NB4 (cell line): Measurements from ENCODE around the gene LTBP1.

Source experiments
- DNase-seq: peaks from one replicate; pipeline ENCODE4 v3.0.0; 2010; ENCODE audit warnings: low read depth
- H3K4me3 ChIP-seq: one replicate; pipeline ENCODE4 v1.5.1; 2011; ENCODE audit warnings: mild to moderate bottlenecking, low read depth, low read length, moderate library complexity
- CTCF ChIP-seq: IDR thresholded peaks from one replicate; pipeline ENCODE4 v1.5.1; 2012; ENCODE audit warnings: low read depth, low read length
- MAX ChIP-seq: IDR thresholded peaks from 2 replicates; pipeline ENCODE4 v1.6.1; 2011; ENCODE audit warnings: low read depth, low read length
- MYC ChIP-seq: IDR thresholded peaks from 2 replicates; pipeline ENCODE4 v1.6.1; 2011; ENCODE audit warnings: low read depth, low read length
- POLR2A ChIP-seq: IDR thresholded peaks from 2 replicates; pipeline ENCODE4 v1.6.1; 2011; ENCODE audit warnings: mild to moderate bottlenecking; ENCODE audit not compliant: insufficient read length; ENCODE audit errors: extremely low read depth

The LTBP1 gene

GRCh38 chr2:33425586-33426031 lies 478.9 kb downstream of the LTBP1 start:
- H3K4me3 ChIP-seq: no peak overlapping the region
- no peak for DNase-seq
- no peak for TF ChIP-seq MAX
- TF ChIP-seq MYC: no peak
- no peak for TF ChIP-seq CTCF
- no peak for TF ChIP-seq POLR2A

- DNase-seq: no peak
- no peak overlapping the region for H3K4me3 ChIP-seq
- TF ChIP-seq MYC (no peak), POLR2A (no peak), CTCF (no peak), MAX (no peak)
Measured at GRCh38 chr2:33426666-33427231, 480.0 kb downstream of the LTBP1 start.

GRCh38 chr2:33430077-33430476 lies 483.3 kb downstream of the LTBP1 start:
- no peak for TF ChIP-seq CTCF
- no peak for TF ChIP-seq MYC
- no peak for TF ChIP-seq MAX
- TF ChIP-seq POLR2A: no peak
- no peak for DNase-seq

GRCh38 chr2:33430856-33431255 lies 484.1 kb downstream of the LTBP1 start:
- TF ChIP-seq POLR2A: no peak
- no peak for TF ChIP-seq CTCF
- no peak for TF ChIP-seq MYC
- TF ChIP-seq MAX: no peak
- no peak overlapping the region for H3K4me3 ChIP-seq
- no peak for DNase-seq

More at GRCh38 chr2:33430077-33430476, 483.3 kb downstream of the LTBP1 start:
- H3K4me3 ChIP-seq: no peak overlapping the region

- H3K4me3 ChIP-seq: no peak overlapping the region
- DNase-seq: no peak
- TF ChIP-seq CTCF: no peak
- no peak for TF ChIP-seq MYC
- TF ChIP-seq POLR2A: no peak
- no peak for TF ChIP-seq MAX
Measured at GRCh38 chr2:33432871-33433270, 486.1 kb downstream of the LTBP1 start.
